WI38 (cell line): ENCODE data around the gene TMEM44.

Experiments used
- H3K4me3 ChIP-seq: 2 replicates; pipeline ENCODE4 v1.5.1; 2011; ENCODE audit warnings: low read depth, mild to moderate bottlenecking, control low read depth, low read length
- CTCF ChIP-seq: IDR thresholded peaks from 2 replicates; pipeline ENCODE4 v1.5.1; 2012; ENCODE audit warnings: low read depth, mild to moderate bottlenecking, control low read depth, low read length

The TMEM44 gene

GRCh38 chr3:194620196-194620595 lies 13.0 kb downstream of the TMEM44 start:
- H3K4me3 ChIP-seq: no peak overlapping the region
- no peak for TF ChIP-seq CTCF

GRCh38 chr3:194619741-194620140 lies 13.5 kb downstream of the TMEM44 start:
- TF ChIP-seq CTCF: no peak
- H3K4me3 ChIP-seq: no peak overlapping the region

GRCh38 chr3:194618858-194619608 lies 14.2 kb downstream of the TMEM44 start:
- no peak overlapping the region for H3K4me3 ChIP-seq

GRCh38 chr3:194617827-194618226 lies 15.4 kb downstream of the TMEM44 start:
- H3K4me3 ChIP-seq: no peak overlapping the region
- no peak for TF ChIP-seq CTCF

More at GRCh38 chr3:194618858-194619608, 14.2 kb downstream of the TMEM44 start:
- TF ChIP-seq CTCF: no peak

GRCh38 chr3:194617143-194617671 lies 16.0 kb downstream of the TMEM44 start:
- H3K4me3 ChIP-seq: no peak overlapping the region
- no peak for TF ChIP-seq CTCF

GRCh38 chr3:194615226-194615625 lies 18.0 kb downstream of the TMEM44 start:
- TF ChIP-seq CTCF: no peak
- H3K4me3 ChIP-seq: no peak overlapping the region

- no peak overlapping the region for H3K4me3 ChIP-seq
- no peak for TF ChIP-seq CTCF
Measured at GRCh38 chr3:194612221-194612620, 21.0 kb downstream of the TMEM44 start.
